PC-9 (cell line): Measurements from ENCODE around the gene GET3. TPM values are rescaled to one million over a fixed set of nuclear protein-coding genes. Genes with fewer than 3 reads are reported as not detected.

Experiments
- BruUV-seq: library from RNA; stranded (reverse); fragments of 400-500 nt; replicated peaks from 2 replicates; lab custom pipeline; 2021; lab: Mats Ljungman, UMichigan
- CTCF ChIA-PET: fragments of 300-600 bp; sonication (Branson Sonifier 250); formaldehyde crosslinking; loops from one replicate; lab custom pipeline; 2022; ENCODE audit warnings: antibody characterized with exemption; lab: Charles Lee
- POLR2A ChIA-PET: fragments of 300-600 bp; sonication (Branson Sonifier 250); formaldehyde crosslinking; loops from one replicate; lab custom pipeline; 2022; ENCODE audit warnings: antibody characterized with exemption; ENCODE audit not compliant: unreplicated experiment; lab: Charles Lee
- DNase-seq, 2 experiments: peaks; one replicate each; pipeline versions ENCODE4 v3.0.0 to v3.0.0-alpha.2; 2015 to 2022; ENCODE audit warnings: mixed read lengths in 1 of 2
- H2AFZ ChIP-seq: fragments of 200-600 bp; sonication (generic); 2 replicates; pipeline ENCODE4 v1.8.1; 2017; ENCODE audit warnings: antibody characterized with exemption
- H3F3A ChIP-seq: fragments of 200-600 bp; sonication (generic); 2 replicates; pipeline ENCODE4 v1.8.1; 2017; ENCODE audit warnings: antibody characterized with exemption, mild to moderate bottlenecking, low read depth; ENCODE audit not compliant: insufficient read depth
- H3K27ac ChIP-seq: fragments of 200-600 bp; sonication (generic); 2 replicates; pipeline ENCODE4 v1.6.1; 2016; ENCODE audit warnings: mixed run types
- H3K27me3 ChIP-seq: fragments of 200-600 bp; sonication (generic); 2 replicates; pipeline ENCODE4 v1.6.1; 2016; ENCODE audit warnings: low read depth, mixed run types; ENCODE audit not compliant: insufficient read depth
- H3K36me3 ChIP-seq: fragments of 200-600 bp; sonication (generic); 2 replicates; pipeline ENCODE4 v1.6.1; 2016; ENCODE audit warnings: low read depth, mixed run types
- H3K4me1 ChIP-seq: fragments of 200-600 bp; sonication (generic); replicated peaks from 2 replicates; pipeline ENCODE4 v1.6.1; 2016; ENCODE audit warnings: mixed run types; ENCODE audit not compliant: insufficient read depth
- H3K4me2 ChIP-seq: fragments of 200-600 bp; sonication (generic); 2 replicates; pipeline ENCODE4 v1.6.1; 2017; ENCODE audit warnings: mixed run types
- H3K4me3 ChIP-seq: fragments of 200-600 bp; sonication (generic); 2 replicates; pipeline ENCODE4 v1.6.1; 2016; ENCODE audit warnings: mixed run types
- H3K79me2 ChIP-seq: fragments of 200-600 bp; sonication (generic); 2 replicates; pipeline ENCODE4 v1.6.1; 2017; ENCODE audit warnings: low read depth, mixed run types
- H3K9me2 ChIP-seq: fragments of 200-600 bp; sonication (generic); 2 replicates; pipeline ENCODE4 v1.8.1; 2017; ENCODE audit warnings: mild to moderate bottlenecking; ENCODE audit not compliant: insufficient read depth
- H3K9me3 ChIP-seq: fragments of 200-600 bp; sonication (generic); 2 replicates; pipeline ENCODE4 v1.8.1; 2016; ENCODE audit warnings: low read depth; ENCODE audit not compliant: insufficient read depth
- H4K20me1 ChIP-seq: fragments of 200-600 bp; sonication (generic); 2 replicates; pipeline ENCODE4 v1.8.1; 2017; ENCODE audit not compliant: insufficient read depth
- EZH2 ChIP-seq: fragments of 200-600 bp; sonication (generic); IDR thresholded peaks from 2 replicates; pipeline ENCODE4 v1.8.0; 2017; ENCODE audit warnings: antibody characterized with exemption, low read depth
- intact Hi-C: fragments of 100-400 bp; cut with micrococcal nuclease; formaldehyde crosslinking; loops from one replicate; pipeline ENCODE4 v1.10.0; 2022; ENCODE audit not compliant: unreplicated experiment
- total RNA-seq: library from RNA; stranded (reverse); gene quantifications from 2 replicates; pipeline ENCODE4 v1.2.3, GENCODE V29; 2021
- TF ChIP-seq, protein P1 (sequence below): fragments of 200-600 bp; sonication (generic); conservative IDR thresholded peaks from 2 replicates; pipeline ENCODE4 v1.6.1; 2017; ENCODE audit warnings: mixed run types, antibody characterized with exemption, mild to moderate bottlenecking, moderate library complexity

GET3 gene
- total RNA-seq, 1 experiment from 2014 or later = 81.9 TPM

DNA sequence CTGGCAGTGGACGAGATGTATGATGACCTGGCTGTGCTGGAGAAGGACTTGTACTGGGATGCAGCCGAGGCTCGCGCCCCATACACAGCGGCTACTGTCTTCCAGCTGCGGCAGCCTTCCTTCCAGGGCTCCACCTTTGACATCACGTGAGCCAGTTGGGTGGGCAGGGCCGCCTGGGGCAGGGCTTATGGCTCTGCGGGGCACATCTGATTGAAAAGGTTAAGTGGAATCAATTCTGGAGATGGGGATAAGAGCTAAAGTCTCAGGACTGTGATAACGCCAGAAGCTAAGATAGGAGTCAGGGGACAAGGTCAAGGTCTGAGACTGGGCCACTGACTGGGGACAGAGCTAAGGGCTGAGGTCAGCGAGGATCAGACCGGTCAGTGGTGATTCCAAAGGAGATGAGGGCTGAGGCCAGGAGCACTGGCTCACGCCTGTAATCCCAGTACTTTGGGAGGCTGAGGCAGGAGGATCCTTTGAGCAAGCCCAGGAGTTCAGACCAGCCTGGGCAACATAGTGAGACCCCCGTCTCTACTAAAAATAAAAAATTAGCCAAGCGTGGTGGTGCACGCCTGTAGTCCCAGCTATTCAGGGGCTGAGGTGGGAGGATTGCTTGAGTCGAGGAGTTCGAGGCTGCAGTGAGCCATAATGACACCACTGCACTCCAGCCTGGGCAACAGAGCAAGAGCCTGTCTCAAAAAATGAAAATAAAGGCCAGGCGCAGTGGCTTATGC lies 19.0 kb downstream of the GET3 start:
- peaks cover 6% of the 10 kb centered on the region; the same call in 1 of the 2 replicates for H3K4me1 ChIP-seq
- no peaks in the 10 kb centered on the region for H3K79me2 ChIP-seq
- no peak overlapping the region for H3K27ac ChIP-seq
- no peak overlapping the region for H3K4me2 ChIP-seq
- intact Hi-C loops = no loop called here
- H4K20me1 ChIP-seq = 0 out of 2 replicates have a peak, but pooled peaks cover 3% of the 10 kb centered on the region
- POLR2A ChIA-PET = interaction anchor here (0.6 kb wide), 1 partner anchor 9 kb away, joined by 3 read pairs; no protein-coding TSS in a partner anchor
- DNase-seq = no peak
- H3K36me3 ChIP-seq = no peaks in the 10 kb centered on the region
- peaks cover 12% of the 10 kb centered on the region for H3K27me3 ChIP-seq
- no peaks in the 10 kb centered on the region for H3K9me2 ChIP-seq
- no peak overlapping the region for H3K4me3 ChIP-seq
- CTCF ChIA-PET = interaction anchor here (1.2 kb wide), 1 partner anchor 10 kb away, joined by 3 read pairs; no protein-coding TSS in a partner anchor
- H3K9me3 ChIP-seq = no peaks in the 10 kb centered on the region
- no peak overlapping the region for H2AFZ ChIP-seq
- BruUV-seq = no TSS peak
- TF ChIP-seq, protein P1, sequence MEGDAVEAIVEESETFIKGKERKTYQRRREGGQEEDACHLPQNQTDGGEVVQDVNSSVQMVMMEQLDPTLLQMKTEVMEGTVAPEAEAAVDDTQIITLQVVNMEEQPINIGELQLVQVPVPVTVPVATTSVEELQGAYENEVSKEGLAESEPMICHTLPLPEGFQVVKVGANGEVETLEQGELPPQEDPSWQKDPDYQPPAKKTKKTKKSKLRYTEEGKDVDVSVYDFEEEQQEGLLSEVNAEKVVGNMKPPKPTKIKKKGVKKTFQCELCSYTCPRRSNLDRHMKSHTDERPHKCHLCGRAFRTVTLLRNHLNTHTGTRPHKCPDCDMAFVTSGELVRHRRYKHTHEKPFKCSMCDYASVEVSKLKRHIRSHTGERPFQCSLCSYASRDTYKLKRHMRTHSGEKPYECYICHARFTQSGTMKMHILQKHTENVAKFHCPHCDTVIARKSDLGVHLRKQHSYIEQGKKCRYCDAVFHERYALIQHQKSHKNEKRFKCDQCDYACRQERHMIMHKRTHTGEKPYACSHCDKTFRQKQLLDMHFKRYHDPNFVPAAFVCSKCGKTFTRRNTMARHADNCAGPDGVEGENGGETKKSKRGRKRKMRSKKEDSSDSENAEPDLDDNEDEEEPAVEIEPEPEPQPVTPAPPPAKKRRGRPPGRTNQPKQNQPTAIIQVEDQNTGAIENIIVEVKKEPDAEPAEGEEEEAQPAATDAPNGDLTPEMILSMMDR = no peak
- TF ChIP-seq EZH2 = no peak
- peaks cover 29% of the 10 kb centered on the region for H3F3A ChIP-seq

DNA sequence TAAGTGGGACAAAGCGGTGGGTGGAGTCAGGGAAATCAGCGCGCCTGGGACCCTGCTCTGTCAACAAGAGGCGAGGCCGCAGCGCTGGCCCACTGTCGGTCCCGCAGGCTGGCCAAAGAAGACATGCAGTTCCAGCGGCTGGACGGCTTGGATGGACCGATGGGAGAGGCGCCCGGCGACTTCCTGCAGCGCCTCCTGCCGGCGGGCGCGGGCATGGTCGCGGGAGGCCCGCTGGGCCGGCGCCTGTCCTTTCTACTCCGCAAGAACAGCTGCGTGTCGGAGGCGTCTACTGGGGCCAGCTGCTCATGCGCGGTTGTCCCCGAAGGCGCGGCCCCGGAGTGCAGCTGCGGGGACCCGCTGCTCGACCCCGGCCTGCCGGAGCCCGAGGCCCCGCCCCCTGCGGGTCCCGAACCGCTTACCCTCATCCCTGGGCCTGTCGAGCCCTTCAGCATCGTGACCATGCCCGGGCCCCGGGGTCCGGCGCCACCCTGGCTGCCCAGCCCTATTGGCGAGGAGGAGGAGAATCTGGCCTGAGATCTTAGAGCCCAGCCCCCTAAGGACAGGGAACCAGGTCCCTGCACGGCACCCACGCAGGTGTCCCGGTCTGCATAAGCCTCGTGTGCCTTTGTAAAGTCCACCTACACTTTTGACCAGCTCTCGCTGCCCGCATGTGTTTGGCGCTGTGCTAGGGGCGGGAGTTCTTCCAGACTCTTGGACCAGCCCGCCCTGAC lies 20.4 kb downstream of the GET3 start:
- BruUV-seq = no TSS peak
- no peaks in the 10 kb centered on the region for H3K9me2 ChIP-seq
- H3K27me3 ChIP-seq = peaks cover 6% of the 10 kb centered on the region; the same call in 1 of the 2 replicates
- ChIA-PET POLR2A (no interaction called here), CTCF (interaction anchor here (0.6 to 1.3 kb wide), 2 partner anchors 35 to 1066 kb away, joined by 3 to 9 read pairs; no protein-coding TSS in a partner anchor)
- H3K4me3 ChIP-seq = peak overlapping the region; percentile 37; the same call in 1 of the 2 replicates
- peak overlapping the region; percentile 71; the same call in 1 of the 2 replicates for H2AFZ ChIP-seq
- H3K9me3 ChIP-seq = no peaks in the 10 kb centered on the region
- no peaks in the 10 kb centered on the region for H3K79me2 ChIP-seq
- H3F3A ChIP-seq = peaks cover 42% of the 10 kb centered on the region
- H3K27ac ChIP-seq = no peak overlapping the region
- TF ChIP-seq, protein P1 = peak; percentile 97
- TF ChIP-seq EZH2 = no peak
- H3K4me1 ChIP-seq = peaks cover 6% of the 10 kb centered on the region; the same call in 1 of the 2 replicates
- DNase-seq = peak; percentile 60 to 70
- H3K36me3 ChIP-seq = no peaks in the 10 kb centered on the region
- H3K4me2 ChIP-seq = peak overlapping the region; percentile 82
- 0 out of 2 replicates have a peak, but pooled peaks cover 3% of the 10 kb centered on the region for H4K20me1 ChIP-seq
- intact Hi-C loops = no loop called here

GRCh38 chr19:12759686-12760085 lies 22.4 kb downstream of the GET3 start:
- Histone ChIP-seq H3K4me1 (peaks cover 6% of the 10 kb centered on the region; the same call in 1 of the 2 replicates), H3K4me3 (no peak overlapping the region), H3K79me2 (no peaks in the 10 kb centered on the region), H3F3A (peaks cover 55% of the 10 kb centered on the region), H3K27me3 (no peaks in the 10 kb centered on the region), H2AFZ (no peak overlapping the region), H3K36me3 (0 out of 2 replicates have a peak, but pooled peaks cover 3% of the 10 kb centered on the region), H3K9me3 (no peaks in the 10 kb centered on the region), H3K9me2 (no peaks in the 10 kb centered on the region), H3K4me2 (no peak overlapping the region), H3K27ac (no peak overlapping the region), H4K20me1 (0 out of 2 replicates have a peak, but pooled peaks cover 3% of the 10 kb centered on the region)
- ChIA-PET POLR2A (no interaction called here), CTCF (interaction anchor here (0.6 to 1.4 kb wide), 6 partner anchors 15 to 88 kb away, joined by 4 to 8 read pairs (median 4); partner anchors contain the start of gene TNPO2)
- BruUV-seq = no TSS peak
- DNase-seq = no peak
- intact Hi-C loops = loop anchor here (1.0 kb wide), 1 partner anchor 37 kb away; no protein-coding TSS in a partner anchor
- no peak for TF ChIP-seq EZH2
- TF ChIP-seq, protein P1 = no peak
